HG03135 (cell line): ENCODE measurements around the gene VDR.

Source experiments
- ATAC-seq: cut with Tn5 transposase; IDR thresholded peaks from one replicate; pipeline ENCODE4 v1.9.1; 2021; ENCODE audit warnings: mild to moderate bottlenecking, moderate library complexity; ENCODE audit not compliant: unreplicated experiment

Gene VDR

GRCh38 chr12:47800582-47800981 lies 104.2 kb downstream of the VDR start:
- no peak for ATAC-seq

- ATAC-seq: no peak
These were observed 105.3 kb downstream of the VDR start for GRCh38 chr12:47799357-47799955.

- no peak for ATAC-seq
These were observed 106.3 kb downstream of the VDR start for GRCh38 chr12:47798382-47798948.

DNA sequence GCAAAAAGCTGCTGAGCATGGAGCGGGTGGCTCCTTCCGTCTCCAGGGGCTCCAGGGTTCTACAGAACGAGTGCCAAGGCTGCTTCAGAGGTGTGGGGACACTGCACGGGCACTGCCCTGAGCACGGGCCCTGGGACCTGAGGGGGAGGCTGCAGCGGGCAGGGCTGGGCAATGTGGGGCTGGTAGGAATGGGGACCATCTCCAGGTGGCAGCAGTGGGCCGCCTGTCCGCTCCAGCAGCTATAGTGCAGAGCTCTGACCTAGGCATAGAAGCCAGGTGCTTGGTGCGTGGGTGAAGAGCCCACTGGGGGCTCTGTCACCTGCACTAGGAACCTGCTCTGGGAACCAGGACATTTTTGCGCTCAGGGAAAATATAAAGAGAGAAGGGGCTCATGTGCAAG lies 107.4 kb downstream of the VDR start:
- ATAC-seq: no peak

DNA sequence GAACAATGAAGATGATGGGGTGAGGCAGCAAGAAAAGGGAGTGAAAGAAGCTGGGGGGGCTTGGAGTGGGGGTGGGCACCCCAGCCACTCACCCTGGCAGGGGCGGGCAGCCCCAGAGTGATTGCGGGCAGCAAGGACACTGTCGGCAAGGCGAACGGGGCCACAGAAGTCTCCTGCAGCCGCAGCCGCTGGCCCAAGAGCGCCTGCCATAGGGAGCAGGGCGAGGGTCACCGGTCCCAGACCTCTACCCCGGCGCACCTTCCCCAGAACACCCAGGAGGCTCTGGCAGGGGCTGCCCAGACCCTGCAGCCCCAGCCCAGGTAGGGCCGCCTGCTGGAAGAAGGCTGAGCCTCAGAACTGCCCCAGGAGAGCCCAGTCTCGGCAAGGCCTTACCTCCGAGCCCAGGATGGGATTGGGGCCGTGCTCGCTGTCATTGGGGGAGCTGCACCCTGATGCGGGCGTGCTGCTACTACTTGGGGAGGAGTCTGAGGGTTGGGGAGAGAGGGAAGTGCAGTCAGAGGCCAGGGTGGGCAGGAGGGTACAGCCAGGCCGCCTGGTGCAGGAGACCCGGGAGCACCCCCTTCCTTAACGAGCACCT lies 108.9 kb downstream of the VDR start:
- no peak for ATAC-seq

DNA sequence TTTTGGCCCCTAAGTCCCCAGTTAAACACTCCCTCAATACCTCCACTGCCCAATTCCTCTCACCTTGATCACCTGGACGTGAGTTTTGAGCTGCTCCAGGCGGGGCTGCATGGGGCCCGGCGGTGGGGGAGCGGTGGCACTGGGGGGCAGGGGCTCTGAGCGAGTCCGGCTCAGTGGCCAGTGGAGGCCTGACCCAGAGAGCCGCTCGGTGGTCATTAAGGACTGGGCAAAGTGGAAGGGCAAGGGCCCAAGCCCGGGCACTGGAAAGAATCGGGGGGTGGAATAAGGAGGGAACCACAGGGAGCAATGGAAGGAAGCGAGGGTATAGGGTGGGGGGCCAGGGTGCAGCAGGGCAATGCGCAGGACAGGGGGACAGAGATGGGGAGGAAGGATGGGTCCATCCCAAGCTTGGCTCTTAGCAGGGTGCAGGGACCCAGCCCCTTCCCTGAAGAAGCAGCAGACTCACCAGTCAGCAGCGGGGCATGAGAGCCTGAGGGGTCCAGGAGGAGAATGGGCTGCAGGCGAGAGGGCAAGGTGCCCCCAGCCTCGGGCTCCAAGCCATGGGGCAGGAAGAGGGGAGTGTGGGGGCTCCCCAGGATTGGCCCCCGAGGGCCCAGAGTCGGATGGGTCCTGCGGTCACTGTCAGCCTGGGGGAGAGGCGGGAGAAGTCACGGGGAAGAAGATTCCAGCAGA lies 109.5 kb downstream of the VDR start:
- ATAC-seq: no peak

DNA sequence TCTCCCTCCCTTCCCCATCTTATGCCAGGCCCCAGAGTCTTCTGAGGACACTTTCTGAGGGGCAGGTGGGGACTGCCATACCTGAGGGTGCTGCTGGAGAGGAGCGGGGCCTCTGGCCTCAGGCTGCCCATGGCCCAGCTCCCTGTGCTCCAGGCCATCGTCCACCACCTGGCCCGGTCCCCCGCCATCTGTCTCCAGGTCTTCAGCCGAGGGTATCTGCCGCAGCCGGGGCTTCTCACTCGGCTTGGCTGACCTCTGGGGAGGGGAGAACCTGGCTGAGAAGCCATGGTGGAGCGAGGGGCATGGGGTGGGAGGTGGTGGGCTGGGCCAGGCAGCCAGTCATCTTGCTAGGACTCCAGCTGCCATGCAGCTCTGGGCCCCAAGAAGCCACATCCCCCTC lies 110.1 kb downstream of the VDR start:
- ATAC-seq: no peak

DNA sequence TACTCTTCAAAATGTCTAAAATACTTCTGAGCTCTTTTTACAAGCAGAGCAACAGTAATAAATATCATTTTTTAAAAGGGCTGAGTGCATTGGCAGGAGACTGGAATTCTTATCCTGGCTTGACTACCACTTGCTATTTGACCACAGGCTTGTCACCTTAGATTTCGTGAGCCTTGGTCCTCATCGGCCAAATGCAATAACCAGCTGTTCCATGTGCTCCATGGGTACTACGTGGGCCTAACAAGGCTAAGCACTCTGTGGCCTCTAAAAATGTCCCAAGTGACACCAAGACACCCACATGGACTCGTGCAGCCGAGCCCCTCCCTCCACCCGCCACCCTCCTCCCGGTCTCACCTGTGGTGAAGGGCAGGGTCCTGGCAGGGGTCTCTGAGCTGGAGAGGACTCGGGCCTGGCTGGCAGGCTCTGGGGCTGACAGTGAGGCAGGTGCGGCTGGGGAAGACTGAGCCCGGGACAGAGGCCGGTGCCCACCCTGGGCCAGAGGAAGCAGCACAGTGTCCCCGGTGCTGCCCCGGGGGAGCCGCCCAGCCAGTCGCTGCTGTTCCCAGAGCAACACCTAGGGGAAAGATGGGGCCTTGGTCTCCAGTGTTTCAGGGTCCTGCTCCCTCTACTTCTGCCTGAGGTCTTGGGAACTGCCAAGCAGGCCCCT lies 111.6 kb downstream of the VDR start:
- no peak for ATAC-seq

DNA sequence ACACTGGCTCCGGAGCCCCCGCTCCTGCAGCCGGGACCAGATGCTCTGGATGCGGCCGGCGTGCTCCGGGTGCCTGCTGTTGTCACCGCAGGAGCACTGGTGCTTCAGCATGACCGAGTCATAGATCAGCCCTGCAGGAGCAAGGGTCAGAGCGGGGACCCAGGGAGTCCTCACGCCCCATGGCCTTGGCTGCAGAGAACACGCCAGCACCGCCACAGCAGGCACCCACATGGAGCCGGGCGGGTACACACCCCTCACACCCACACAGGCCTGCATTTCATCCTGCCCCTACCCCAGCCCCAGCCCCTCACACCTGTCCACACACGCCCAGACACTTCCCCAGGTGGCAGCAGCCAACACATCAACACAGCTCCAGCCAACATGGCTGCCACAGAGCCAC lies 112.9 kb downstream of the VDR start:
- ATAC-seq: no peak
